ENCODE data around the gene RIN1. TPM values are rescaled to one million over a fixed set of nuclear protein-coding genes. Genes with fewer than 3 reads are reported as not detected.

Gene RIN1
- total and polyA plus RNA-seq, 9 of the 15 experiments (the other 6 are each of a cell fraction or from before 2014, with no cell fraction given) = 0.01 to 1.2 (median 0.45) TPM; not detected in 1

GRCh38 chr11:66289548-66290329, 46.5 kb downstream of the RIN1 start (continued):
- TF ChIP-seq NBN (IDR thresholded peaks at IDR 0.05; ENCODE audit: low read depth) = peak; percentile 48; the same call in 1 of the 2 replicates
- no peak for TF ChIP-seq CCAR2 (IDR thresholded peaks at IDR 0.05; ENCODE audit: low read depth, low read length)
- no peak for TF ChIP-seq MTF1 (CRISPR knock-in tag; IDR thresholded peaks at IDR 0.05; ENCODE audit: borderline replicate concordance)
- TF ChIP-seq CBX3 (IDR thresholded peaks at IDR 0.05; ENCODE audit: borderline replicate concordance in 1 of 2, low read length in 2 of 2) = peak in 1 of 2 experiments; percentile 45; a peak in 1 of 3 replicates
- no peak for TF ChIP-seq PTRF (tag; IDR thresholded peaks at IDR 0.05)
- no peak; the same call in 1 of the 2 replicates for TF ChIP-seq CHAMP1 (IDR thresholded peaks at IDR 0.05)
- TF ChIP-seq ZBTB33 (CRISPR knock-in tag; IDR thresholded peaks at IDR 0.05) = peak; percentile 69
- TF ChIP-seq TSC22D4 (tag; IDR thresholded peaks at IDR 0.05) = no peak
- TF ChIP-seq TOE1 (IDR thresholded peaks at IDR 0.05; ENCODE audit: borderline replicate concordance) = no peak; the same call in 1 of the 2 replicates
- peak; percentile 96 for TF ChIP-seq TOE1 (CRISPR knock-in tag; IDR thresholded peaks at IDR 0.05; ENCODE audit: borderline replicate concordance, low read depth)
- TF ChIP-seq CTCF (IDR thresholded peaks at IDR 0.05 in 2 of 3, conservative IDR thresholded peaks at IDR 0.05 in 1 of 3; ENCODE audit: insufficient read depth in 2 of 3, low read depth in 1 of 3, low read length in 3 of 3) = no peak
- no peak for TF ChIP-seq RBM22 (IDR thresholded peaks at IDR 0.05; ENCODE audit: low read depth, low read length, poor library complexity, severe bottlenecking)
- no peak for TF ChIP-seq ATF4 (CRISPR knock-in tag; IDR thresholded peaks at IDR 0.05)
- peak in 1 of 2 experiments; percentile 98; a peak in 3 of 4 replicates for TF ChIP-seq HDAC1 (IDR thresholded peaks at IDR 0.05)
- peak; percentile 93 to 99 for TF ChIP-seq SIN3A (IDR thresholded peaks at IDR 0.05; ENCODE audit: borderline replicate concordance in 2 of 2, control insufficient read depth in 1 of 2, low read depth in 2 of 2, low read length in 2 of 2)
- peak; percentile 89 for TF ChIP-seq NR3C1 (CRISPR knock-in tag; IDR thresholded peaks at IDR 0.05)
- no peak for TF ChIP-seq RBM34 (IDR thresholded peaks at IDR 0.05; ENCODE audit: borderline replicate concordance, insufficient read depth, low read length)
- TF ChIP-seq ZNF282 (CRISPR knock-in tag; IDR thresholded peaks at IDR 0.05) = peak; percentile 84; the same call in 1 of the 2 replicates

All from K562 (cell line).